ENCODE results near the gene ISG15.
"Not testable (repeated sequence)": the region's sequence is repeated elsewhere in the genome, so short reads cannot be mapped to it uniquely, and the experiment has no call there.

ISG15 gene

GRCh38 chr1:975365-975764 lies 37.9 kb upstream of the ISG15 start:
- no peaks in the 10 kb centered on the region for H3K79me2 ChIP-seq (ENCODE audit: insufficient read depth, low read length)
- H3K9me2 ChIP-seq (replicated peaks; ENCODE audit: insufficient read depth, low read length): no peaks in the 10 kb centered on the region
- no peak overlapping the region for H3K4me2 ChIP-seq (ENCODE audit: low read depth, low read length, poor library complexity, severe bottlenecking)
- no peak overlapping the region for H2AFZ ChIP-seq (ENCODE audit: low read depth, low read length, severe bottlenecking)
- TF ChIP-seq CTCF (IDR thresholded peaks at IDR 0.05; ENCODE audit: insufficient read depth, low read length, poor library complexity, severe bottlenecking): no peak
- no peak for TF ChIP-seq EZH2phosphoT487 (conservative IDR thresholded peaks at IDR 0.05; ENCODE audit: low read length)
- no peaks in the 10 kb centered on the region for H4K20me1 ChIP-seq (ENCODE audit: low read depth, low read length)
- H3F3A ChIP-seq (ENCODE audit: insufficient read depth): no peaks in the 10 kb centered on the region
- no peak overlapping the region for H3K4me3 ChIP-seq (ENCODE audit: insufficient read depth, low read length, poor library complexity, severe bottlenecking)
- no peaks in the 10 kb centered on the region for H3K27me3 ChIP-seq (ENCODE audit: low read length)
- no peak overlapping the region for H3K9ac ChIP-seq (ENCODE audit: low read length)
- H3K27ac ChIP-seq (ENCODE audit: low read depth, low read length): no peak overlapping the region
- H3K9me3 ChIP-seq (ENCODE audit: insufficient read depth, low read length): no peaks in the 10 kb centered on the region
- H3K36me3 ChIP-seq (ENCODE audit: low read length): no peaks in the 10 kb centered on the region

GRCh38 chr1:975896-976683 lies 37.2 kb upstream of the ISG15 start:
- H3K27me3 ChIP-seq (ENCODE audit: low read length): no peaks in the 10 kb centered on the region
- no peaks in the 10 kb centered on the region for H3F3A ChIP-seq (ENCODE audit: insufficient read depth)
- H2AFZ ChIP-seq (ENCODE audit: low read depth, low read length, severe bottlenecking): no peak overlapping the region
- H3K4me3 ChIP-seq (ENCODE audit: insufficient read depth, low read length, poor library complexity, severe bottlenecking): no peak overlapping the region
- no peaks in the 10 kb centered on the region for H3K9me2 ChIP-seq (replicated peaks; ENCODE audit: insufficient read depth, low read length)
- H3K27ac ChIP-seq (ENCODE audit: low read depth, low read length): no peak overlapping the region
- H3K4me2 ChIP-seq (ENCODE audit: low read depth, low read length, poor library complexity, severe bottlenecking): peak overlapping the region; percentile 17
- TF ChIP-seq CTCF (IDR thresholded peaks at IDR 0.05; ENCODE audit: insufficient read depth, low read length, poor library complexity, severe bottlenecking) (peak; percentile 36), EZH2phosphoT487 (conservative IDR thresholded peaks at IDR 0.05; ENCODE audit: low read length) (no peak)
- no peaks in the 10 kb centered on the region for H4K20me1 ChIP-seq (ENCODE audit: low read depth, low read length)
- H3K79me2 ChIP-seq (ENCODE audit: insufficient read depth, low read length): no peaks in the 10 kb centered on the region
- H3K9me3 ChIP-seq (ENCODE audit: insufficient read depth, low read length): no peaks in the 10 kb centered on the region
- no peaks in the 10 kb centered on the region for H3K36me3 ChIP-seq (ENCODE audit: low read length)
- H3K9ac ChIP-seq (ENCODE audit: low read length): no peak overlapping the region

- not testable (repeated sequence) for H3K27me3 ChIP-seq (ENCODE audit: low read length); H3K4me2 ChIP-seq (ENCODE audit: low read depth, low read length, poor library complexity, severe bottlenecking)
Measured at GRCh38 chr1:976791-977190, 36.5 kb upstream of the ISG15 start.

GRCh38 chr1:978069-978834 lies 35.0 kb upstream of the ISG15 start:
- H3F3A ChIP-seq (ENCODE audit: insufficient read depth): no peaks in the 10 kb centered on the region
- H3K79me2 ChIP-seq (ENCODE audit: insufficient read depth, low read length): no peaks in the 10 kb centered on the region
- H4K20me1 ChIP-seq (ENCODE audit: low read depth, low read length): no peaks in the 10 kb centered on the region
- H2AFZ ChIP-seq (ENCODE audit: low read depth, low read length, severe bottlenecking): no peak overlapping the region
- H3K27me3 ChIP-seq (ENCODE audit: low read length): no peaks in the 10 kb centered on the region
- H3K9me2 ChIP-seq (replicated peaks; ENCODE audit: insufficient read depth, low read length): no peaks in the 10 kb centered on the region
- TF ChIP-seq EZH2phosphoT487 (conservative IDR thresholded peaks at IDR 0.05; ENCODE audit: low read length): no peak
- TF ChIP-seq CTCF (IDR thresholded peaks at IDR 0.05; ENCODE audit: insufficient read depth, low read length, poor library complexity, severe bottlenecking): no peak
- H3K9ac ChIP-seq (ENCODE audit: low read length): no peak overlapping the region
- no peak overlapping the region for H3K27ac ChIP-seq (ENCODE audit: low read depth, low read length)
- no peaks in the 10 kb centered on the region for H3K9me3 ChIP-seq (ENCODE audit: insufficient read depth, low read length)
- no peak overlapping the region for H3K4me3 ChIP-seq (ENCODE audit: insufficient read depth, low read length, poor library complexity, severe bottlenecking)
- H3K4me2 ChIP-seq (ENCODE audit: low read depth, low read length, poor library complexity, severe bottlenecking): no peak overlapping the region
- H3K36me3 ChIP-seq (ENCODE audit: low read length): no peaks in the 10 kb centered on the region

More at GRCh38 chr1:976791-977190, 36.5 kb upstream of the ISG15 start:
- not testable (repeated sequence) for H3K79me2 ChIP-seq (ENCODE audit: insufficient read depth, low read length); H3K27ac ChIP-seq (ENCODE audit: low read depth, low read length); H3K4me3 ChIP-seq (ENCODE audit: insufficient read depth, low read length, poor library complexity, severe bottlenecking); H3K9me2 ChIP-seq (replicated peaks; ENCODE audit: insufficient read depth, low read length); H3K9ac ChIP-seq (ENCODE audit: low read length); H3K9me3 ChIP-seq (ENCODE audit: insufficient read depth, low read length); H4K20me1 ChIP-seq (ENCODE audit: low read depth, low read length); H3K36me3 ChIP-seq (ENCODE audit: low read length); H2AFZ ChIP-seq (ENCODE audit: low read depth, low read length, severe bottlenecking); H3F3A ChIP-seq (ENCODE audit: insufficient read depth)

Measured in SU-DHL-6 (cell line).